Activated CD4-positive, alpha-beta T cell treated with anti-CD3 and anti-CD28 coated beads, Interleukin-2, amount 10 ng/mL, durations not matched to agents 7 days and 5 days (primary cell): ENCODE data around the gene TSPYL1. TPM values are rescaled to one million over a fixed set of nuclear protein-coding genes. Genes with fewer than 3 reads are reported as not detected.

Source experiments
- CTCF ChIA-PET: fragments of 350-600 bp; sonication (Branson Sonifier 250); formaldehyde crosslinking; loops from one replicate; lab custom pipeline; 2021; ENCODE audit warnings: antibody characterized with exemption; lab: Charles Lee
- POLR2A ChIA-PET: fragments of 350-600 bp; sonication (Branson Sonifier 250); formaldehyde crosslinking; loops from one replicate; lab custom pipeline; 2021; ENCODE audit warnings: antibody characterized with exemption; lab: Charles Lee
- DNase-seq: peaks from one replicate; pipeline ENCODE4 v3.0.0-alpha.2; 2020
- H3K27ac Mint-ChIP-seq: one replicate; pipeline ENCODE4 v1.8.0; 2021; ENCODE audit warnings: mild to moderate bottlenecking, moderate library complexity, mixed read lengths
- H3K27me3 Mint-ChIP-seq: one replicate; pipeline ENCODE4 v1.8.0; 2021; ENCODE audit warnings: mixed read lengths
- H3K36me3 Mint-ChIP-seq: one replicate; pipeline ENCODE4 v1.8.0; 2021; ENCODE audit warnings: low read depth, mixed read lengths
- H3K4me1 Mint-ChIP-seq: one replicate; pipeline ENCODE4 v1.8.0; 2021; ENCODE audit warnings: mixed read lengths
- H3K4me3 Mint-ChIP-seq: one replicate; pipeline ENCODE4 v1.8.0; 2021; ENCODE audit warnings: mild to moderate bottlenecking, moderate library complexity, mixed read lengths
- H3K9me3 Mint-ChIP-seq: one replicate; pipeline ENCODE4 v1.8.0; 2021; ENCODE audit warnings: mixed read lengths
- total RNA-seq, 2 experiments: library from RNA; stranded (reverse); gene quantifications; one replicate each; pipeline ENCODE4 v1.2.3, GENCODE V29; 2021

Gene TSPYL1
- total RNA-seq, 2 experiments from 2014 or later, result 37.8 to 39.4 TPM

- no peaks in the 10 kb centered on the region for H3K36me3 Mint-ChIP-seq
- H3K4me3 Mint-ChIP-seq, result no peak overlapping the region
- peaks cover 4% of the 10 kb centered on the region for H3K9me3 Mint-ChIP-seq
- ChIA-PET CTCF (interaction anchor here (1.5 kb wide), 1 partner anchor 77 kb away, joined by 3 read pairs; no protein-coding TSS in a partner anchor), POLR2A (no interaction called here)
- H3K27ac Mint-ChIP-seq, result no peak overlapping the region
- no peak for DNase-seq
- no peaks in the 10 kb centered on the region for H3K27me3 Mint-ChIP-seq
- H3K4me1 Mint-ChIP-seq, result no peaks in the 10 kb centered on the region
These were observed 33.5 kb upstream of the TSPYL1 start for GRCh38 chr6:116313101-116313776.

GRCh38 chr6:116309657-116310056 lies 29.9 kb upstream of the TSPYL1 start:
- Mint-ChIP-seq H3K4me1 (no peaks in the 10 kb centered on the region), H3K27me3 (no peaks in the 10 kb centered on the region), H3K4me3 (no peak overlapping the region), H3K9me3 (peaks cover 4% of the 10 kb centered on the region), H3K27ac (no peak overlapping the region), H3K36me3 (no peaks in the 10 kb centered on the region)
- DNase-seq, result no peak
- POLR2A ChIA-PET, result no interaction called here
- CTCF ChIA-PET, result no interaction called here

GRCh38 chr6:116309001-116309400 lies 29.3 kb upstream of the TSPYL1 start:
- Mint-ChIP-seq H3K9me3 (peaks cover 4% of the 10 kb centered on the region), H3K36me3 (no peaks in the 10 kb centered on the region), H3K4me3 (no peak overlapping the region), H3K4me1 (no peaks in the 10 kb centered on the region), H3K27me3 (no peaks in the 10 kb centered on the region), H3K27ac (no peak overlapping the region)
- CTCF ChIA-PET, result no interaction called here
- POLR2A ChIA-PET, result no interaction called here
- no peak for DNase-seq

GRCh38 chr6:116307633-116308032 lies 27.9 kb upstream of the TSPYL1 start:
- Mint-ChIP-seq H3K4me1 (no peaks in the 10 kb centered on the region), H3K27me3 (no peaks in the 10 kb centered on the region), H3K4me3 (no peak overlapping the region), H3K9me3 (peaks cover 4% of the 10 kb centered on the region), H3K36me3 (no peaks in the 10 kb centered on the region), H3K27ac (no peak overlapping the region)
- DNase-seq, result no peak
- ChIA-PET POLR2A (no interaction called here), CTCF (no interaction called here)

- Mint-ChIP-seq H3K4me1 (no peaks in the 10 kb centered on the region), H3K9me3 (peaks cover 4% of the 10 kb centered on the region), H3K36me3 (no peaks in the 10 kb centered on the region), H3K4me3 (no peak overlapping the region), H3K27ac (no peak overlapping the region), H3K27me3 (no peaks in the 10 kb centered on the region)
- DNase-seq, result no peak
- CTCF ChIA-PET, result no interaction called here
- POLR2A ChIA-PET, result no interaction called here
These were observed 27.3 kb upstream of the TSPYL1 start for GRCh38 chr6:116307001-116307400.

GRCh38 chr6:116304538-116305097 lies 24.9 kb upstream of the TSPYL1 start:
- ChIA-PET POLR2A (interaction anchor here (0.6 kb wide), 1 partner anchor 118 kb away, joined by 3 read pairs; no protein-coding TSS in a partner anchor), CTCF (interaction anchor here (0.6 to 1.2 kb wide), 2 partner anchors 26 to 210 kb away, joined by 4 to 8 read pairs; no protein-coding TSS in a partner anchor)
- no peaks in the 10 kb centered on the region for H3K27me3 Mint-ChIP-seq
- no peaks in the 10 kb centered on the region for H3K9me3 Mint-ChIP-seq
- no peak for DNase-seq
- no peak overlapping the region for H3K4me3 Mint-ChIP-seq
- H3K36me3 Mint-ChIP-seq, result no peaks in the 10 kb centered on the region
- no peak overlapping the region for H3K27ac Mint-ChIP-seq
- H3K4me1 Mint-ChIP-seq, result no peaks in the 10 kb centered on the region

GRCh38 chr6:116301104-116301503 lies 21.4 kb upstream of the TSPYL1 start:
- H3K4me3 Mint-ChIP-seq, result no peak overlapping the region
- ChIA-PET CTCF (interaction anchor here (1.9 kb wide), 1 partner anchor 14 kb away, joined by 4 read pairs; no protein-coding TSS in a partner anchor), POLR2A (no interaction called here)
- H3K4me1 Mint-ChIP-seq, result no peaks in the 10 kb centered on the region
- H3K27me3 Mint-ChIP-seq, result no peaks in the 10 kb centered on the region
- no peaks in the 10 kb centered on the region for H3K36me3 Mint-ChIP-seq
- no peaks in the 10 kb centered on the region for H3K9me3 Mint-ChIP-seq
- H3K27ac Mint-ChIP-seq, result no peak overlapping the region
- DNase-seq, result no peak

GRCh38 chr6:116300566-116300965 lies 20.8 kb upstream of the TSPYL1 start:
- Mint-ChIP-seq H3K36me3 (no peaks in the 10 kb centered on the region), H3K9me3 (no peaks in the 10 kb centered on the region), H3K27me3 (no peaks in the 10 kb centered on the region), H3K4me1 (no peaks in the 10 kb centered on the region), H3K27ac (no peak overlapping the region), H3K4me3 (no peak overlapping the region)
- no peak for DNase-seq
- POLR2A ChIA-PET, result no interaction called here
- CTCF ChIA-PET, result interaction anchor here (1.9 kb wide), 1 partner anchor 13 kb away, joined by 4 read pairs; no protein-coding TSS in a partner anchor

- no peaks in the 10 kb centered on the region for H3K36me3 Mint-ChIP-seq
- no peaks in the 10 kb centered on the region for H3K9me3 Mint-ChIP-seq
- H3K27me3 Mint-ChIP-seq, result no peaks in the 10 kb centered on the region
- ChIA-PET POLR2A (no interaction called here), CTCF (no interaction called here)
- no peaks in the 10 kb centered on the region for H3K4me1 Mint-ChIP-seq
- no peak overlapping the region for H3K27ac Mint-ChIP-seq
- no peak for DNase-seq
- no peak overlapping the region for H3K4me3 Mint-ChIP-seq
These were observed 19.2 kb upstream of the TSPYL1 start for GRCh38 chr6:116298973-116299372.

GRCh38 chr6:116298273-116298672 lies 18.5 kb upstream of the TSPYL1 start:
- Mint-ChIP-seq H3K4me1 (no peaks in the 10 kb centered on the region), H3K27me3 (no peaks in the 10 kb centered on the region), H3K9me3 (no peaks in the 10 kb centered on the region), H3K36me3 (no peaks in the 10 kb centered on the region), H3K27ac (no peak overlapping the region), H3K4me3 (no peak overlapping the region)
- ChIA-PET POLR2A (no interaction called here), CTCF (interaction anchor here (0.6 kb wide), 1 partner anchor 1746 kb away, joined by 3 read pairs; no protein-coding TSS in a partner anchor)
- DNase-seq, result no peak

- no peak for DNase-seq
- Mint-ChIP-seq H3K27me3 (no peaks in the 10 kb centered on the region), H3K9me3 (no peaks in the 10 kb centered on the region), H3K27ac (no peak overlapping the region), H3K4me1 (no peaks in the 10 kb centered on the region), H3K4me3 (no peak overlapping the region), H3K36me3 (no peaks in the 10 kb centered on the region)
- ChIA-PET CTCF (interaction anchor here (1.2 kb wide), 1 partner anchor 75 kb away, joined by 4 read pairs; no protein-coding TSS in a partner anchor), POLR2A (no interaction called here)
These were observed 12.8 kb upstream of the TSPYL1 start for GRCh38 chr6:116292553-116292952.

GRCh38 chr6:116291701-116292396 lies 12.1 kb upstream of the TSPYL1 start:
- ChIA-PET POLR2A (no interaction called here), CTCF (interaction anchor here (1.2 kb wide), 1 partner anchor 74 kb away, joined by 4 read pairs; no protein-coding TSS in a partner anchor)
- Mint-ChIP-seq H3K4me1 (no peaks in the 10 kb centered on the region), H3K27me3 (no peaks in the 10 kb centered on the region), H3K36me3 (no peaks in the 10 kb centered on the region), H3K4me3 (no peak overlapping the region), H3K9me3 (no peaks in the 10 kb centered on the region), H3K27ac (no peak overlapping the region)
- DNase-seq, result no peak

- CTCF ChIA-PET, result no interaction called here
These were observed 11.1 kb upstream of the TSPYL1 start for GRCh38 chr6:116290799-116291198.

More at GRCh38 chr6:116290799-116291198, 11.1 kb upstream of the TSPYL1 start:
- Mint-ChIP-seq H3K9me3 (no peaks in the 10 kb centered on the region), H3K4me1 (no peaks in the 10 kb centered on the region), H3K4me3 (no peak overlapping the region), H3K36me3 (no peaks in the 10 kb centered on the region), H3K27ac (no peak overlapping the region), H3K27me3 (no peaks in the 10 kb centered on the region)
- DNase-seq, result no peak
- POLR2A ChIA-PET, result no interaction called here
